ENCODE measurements around the gene GNG12. TPM values are rescaled to one million over a fixed set of nuclear protein-coding genes. Genes with fewer than 3 reads are reported as not detected.

Gene GNG12
- total RNA-seq, 1 experiment from 2014 or later = 70.0 TPM

DNA sequence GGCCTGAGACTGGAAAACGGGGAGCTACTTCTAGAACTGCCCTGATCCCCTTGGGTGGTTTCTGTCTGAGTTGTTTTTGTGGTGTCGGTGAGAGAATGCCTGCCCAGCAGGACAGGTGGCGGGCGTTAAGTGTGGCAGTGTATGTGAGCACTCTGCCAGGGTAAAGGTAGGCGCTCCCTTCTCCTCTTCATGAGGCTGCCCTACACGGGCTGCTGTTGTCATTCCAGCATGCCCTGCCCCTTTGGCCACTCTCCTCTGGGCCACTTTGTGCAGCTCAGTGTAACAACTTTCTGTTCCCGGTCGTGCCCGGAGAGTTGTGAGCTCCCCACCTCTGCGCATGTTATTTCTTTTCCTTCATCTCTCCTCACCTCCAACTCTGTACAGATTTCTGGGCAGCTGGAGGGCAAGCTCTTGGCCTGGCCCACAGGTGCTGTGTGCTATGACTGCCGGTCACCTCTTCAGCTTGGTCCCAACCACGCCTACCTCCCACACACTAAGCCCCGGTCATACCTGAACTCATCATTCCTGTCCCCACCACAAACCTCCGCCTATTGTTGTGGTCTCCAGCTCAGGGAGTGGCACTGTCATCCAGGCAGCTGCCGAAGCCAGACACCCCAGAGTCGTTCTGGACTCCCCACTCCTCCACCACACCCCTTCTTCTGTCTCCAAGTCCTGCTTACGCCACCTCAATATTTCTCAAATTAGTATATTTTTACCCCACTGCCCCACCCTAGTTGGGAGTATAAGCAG, 79.3 kb downstream of the GNG12 start:
- ChIA-PET POLR2A (no interaction called here), CTCF (no interaction called here)
- H3K27me3 ChIP-seq (ENCODE audit: control insufficient read depth, insufficient read depth, low read length) = no peaks in the 10 kb centered on the region
- H3K27ac ChIP-seq (ENCODE audit: low read length) = peak overlapping the region; percentile 34; the same call in 1 of the 2 replicates
- no peak for DNase-seq (ENCODE audit: low read depth, low spot score)
- H3K9me3 ChIP-seq (ENCODE audit: control insufficient read depth, insufficient read depth, low read depth, low read length) = no peaks in the 10 kb centered on the region
- in situ Hi-C loops (cut with HindIII; ENCODE audit: low pct_unique_long_range_greater_than_20kb, low sequenced_read_pairs) (no loop called here), intact Hi-C loops (cut with micrococcal nuclease; ENCODE audit: unreplicated experiment) (no loop called here)
- H3K4me3 ChIP-seq (ENCODE audit: low read depth in 2 of 2, low read length in 2 of 2) = no peak overlapping the region
- peaks cover 38% of the 10 kb centered on the region for H3K4me1 ChIP-seq (ENCODE audit: control insufficient read depth, insufficient read depth, low read length)
- no TSS peak for BruUV-seq (replicated peaks)
- ATAC-seq = no peak
- TF ChIP-seq SIN3A (IDR thresholded peaks at IDR 0.05; ENCODE audit: borderline replicate concordance, insufficient read depth, low read depth, low read length) (no peak), POLR2AphosphoS5 (IDR thresholded peaks at IDR 0.05; ENCODE audit: low read depth, low read length) (no peak), TCF7L2 (IDR thresholded peaks at IDR 0.05; ENCODE audit: low read depth, low read length) (no peak)
- TF ChIP-seq, protein P1, sequence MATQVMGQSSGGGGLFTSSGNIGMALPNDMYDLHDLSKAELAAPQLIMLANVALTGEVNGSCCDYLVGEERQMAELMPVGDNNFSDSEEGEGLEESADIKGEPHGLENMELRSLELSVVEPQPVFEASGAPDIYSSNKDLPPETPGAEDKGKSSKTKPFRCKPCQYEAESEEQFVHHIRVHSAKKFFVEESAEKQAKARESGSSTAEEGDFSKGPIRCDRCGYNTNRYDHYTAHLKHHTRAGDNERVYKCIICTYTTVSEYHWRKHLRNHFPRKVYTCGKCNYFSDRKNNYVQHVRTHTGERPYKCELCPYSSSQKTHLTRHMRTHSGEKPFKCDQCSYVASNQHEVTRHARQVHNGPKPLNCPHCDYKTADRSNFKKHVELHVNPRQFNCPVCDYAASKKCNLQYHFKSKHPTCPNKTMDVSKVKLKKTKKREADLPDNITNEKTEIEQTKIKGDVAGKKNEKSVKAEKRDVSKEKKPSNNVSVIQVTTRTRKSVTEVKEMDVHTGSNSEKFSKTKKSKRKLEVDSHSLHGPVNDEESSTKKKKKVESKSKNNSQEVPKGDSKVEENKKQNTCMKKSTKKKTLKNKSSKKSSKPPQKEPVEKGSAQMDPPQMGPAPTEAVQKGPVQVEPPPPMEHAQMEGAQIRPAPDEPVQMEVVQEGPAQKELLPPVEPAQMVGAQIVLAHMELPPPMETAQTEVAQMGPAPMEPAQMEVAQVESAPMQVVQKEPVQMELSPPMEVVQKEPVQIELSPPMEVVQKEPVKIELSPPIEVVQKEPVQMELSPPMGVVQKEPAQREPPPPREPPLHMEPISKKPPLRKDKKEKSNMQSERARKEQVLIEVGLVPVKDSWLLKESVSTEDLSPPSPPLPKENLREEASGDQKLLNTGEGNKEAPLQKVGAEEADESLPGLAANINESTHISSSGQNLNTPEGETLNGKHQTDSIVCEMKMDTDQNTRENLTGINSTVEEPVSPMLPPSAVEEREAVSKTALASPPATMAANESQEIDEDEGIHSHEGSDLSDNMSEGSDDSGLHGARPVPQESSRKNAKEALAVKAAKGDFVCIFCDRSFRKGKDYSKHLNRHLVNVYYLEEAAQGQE (IDR thresholded peaks at IDR 0.05; ENCODE audit: insufficient read depth in 1 of 2, low read depth in 2 of 2, low read length in 1 of 2) = no peak
- TF ChIP-seq, protein P2, sequence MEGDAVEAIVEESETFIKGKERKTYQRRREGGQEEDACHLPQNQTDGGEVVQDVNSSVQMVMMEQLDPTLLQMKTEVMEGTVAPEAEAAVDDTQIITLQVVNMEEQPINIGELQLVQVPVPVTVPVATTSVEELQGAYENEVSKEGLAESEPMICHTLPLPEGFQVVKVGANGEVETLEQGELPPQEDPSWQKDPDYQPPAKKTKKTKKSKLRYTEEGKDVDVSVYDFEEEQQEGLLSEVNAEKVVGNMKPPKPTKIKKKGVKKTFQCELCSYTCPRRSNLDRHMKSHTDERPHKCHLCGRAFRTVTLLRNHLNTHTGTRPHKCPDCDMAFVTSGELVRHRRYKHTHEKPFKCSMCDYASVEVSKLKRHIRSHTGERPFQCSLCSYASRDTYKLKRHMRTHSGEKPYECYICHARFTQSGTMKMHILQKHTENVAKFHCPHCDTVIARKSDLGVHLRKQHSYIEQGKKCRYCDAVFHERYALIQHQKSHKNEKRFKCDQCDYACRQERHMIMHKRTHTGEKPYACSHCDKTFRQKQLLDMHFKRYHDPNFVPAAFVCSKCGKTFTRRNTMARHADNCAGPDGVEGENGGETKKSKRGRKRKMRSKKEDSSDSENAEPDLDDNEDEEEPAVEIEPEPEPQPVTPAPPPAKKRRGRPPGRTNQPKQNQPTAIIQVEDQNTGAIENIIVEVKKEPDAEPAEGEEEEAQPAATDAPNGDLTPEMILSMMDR (IDR thresholded peaks at IDR 0.05) = no peak
- H3K36me3 ChIP-seq (ENCODE audit: control insufficient read depth, insufficient read depth, low read length) = no peaks in the 10 kb centered on the region

DNA sequence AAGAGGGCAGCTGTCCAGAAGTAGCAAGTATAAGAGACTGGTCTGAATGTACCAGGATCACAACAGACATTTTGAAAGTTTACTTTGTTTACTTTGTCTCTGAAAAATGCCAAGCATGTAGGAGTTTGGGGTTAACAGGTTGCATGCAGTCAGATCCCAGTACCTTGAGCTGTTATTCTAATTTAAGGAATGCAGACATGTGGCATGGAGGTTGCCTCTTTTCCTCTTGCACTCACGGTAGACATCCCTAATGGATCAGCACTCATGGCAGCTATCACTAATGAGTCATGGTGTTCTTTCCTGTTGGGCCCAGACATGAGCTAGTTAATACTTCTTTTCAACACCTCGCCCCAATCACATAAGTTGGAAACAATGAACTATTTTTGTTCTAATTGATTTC, 81.0 kb downstream of the GNG12 start:
- CTCF ChIA-PET = interaction anchor here (1.0 to 1.2 kb wide), 2 partner anchors 8 to 14 kb away, joined by 5 to 6 read pairs; no protein-coding TSS in a partner anchor
- DNase-seq (ENCODE audit: low read depth, low spot score) (no peak), ATAC-seq (no peak)
- H3K27me3 ChIP-seq (ENCODE audit: control insufficient read depth, insufficient read depth, low read length) = no peaks in the 10 kb centered on the region
- BruUV-seq (replicated peaks) = no TSS peak
- TF ChIP-seq SIN3A (IDR thresholded peaks at IDR 0.05; ENCODE audit: borderline replicate concordance, insufficient read depth, low read depth, low read length) (no peak), POLR2AphosphoS5 (IDR thresholded peaks at IDR 0.05; ENCODE audit: low read depth, low read length) (no peak), TCF7L2 (IDR thresholded peaks at IDR 0.05; ENCODE audit: low read depth, low read length) (no peak)
- TF ChIP-seq, protein P1 (IDR thresholded peaks at IDR 0.05; ENCODE audit: insufficient read depth in 1 of 2, low read depth in 2 of 2, low read length in 1 of 2) = no peak
- TF ChIP-seq, protein P2 (IDR thresholded peaks at IDR 0.05) = no peak
- no peak overlapping the region for H3K4me3 ChIP-seq (ENCODE audit: low read depth in 2 of 2, low read length in 2 of 2)
- H3K4me1 ChIP-seq (ENCODE audit: control insufficient read depth, insufficient read depth, low read length) = peaks cover 54% of the 10 kb centered on the region
- POLR2A ChIA-PET = no interaction called here
- H3K9me3 ChIP-seq (ENCODE audit: control insufficient read depth, insufficient read depth, low read depth, low read length) = no peaks in the 10 kb centered on the region
- in situ Hi-C loops (cut with HindIII; ENCODE audit: low pct_unique_long_range_greater_than_20kb, low sequenced_read_pairs) = no loop called here
- H3K27ac ChIP-seq (ENCODE audit: low read length) = peak overlapping the region; percentile 9; the same call in 1 of the 2 replicates
- intact Hi-C loops (cut with micrococcal nuclease; ENCODE audit: unreplicated experiment) = no loop called here
- no peaks in the 10 kb centered on the region for H3K36me3 ChIP-seq (ENCODE audit: control insufficient read depth, insufficient read depth, low read length)

All from Panc1 (cell line).